GM12878 (cell line): ENCODE results near the gene SBF2. TPM values are rescaled to one million over a fixed set of nuclear protein-coding genes. Genes with fewer than 3 reads are reported as not detected.

ENCODE experiments used
- ATAC-seq: fragments of 200-7000 bp; cut with Tn5 transposase; 3 replicates; pipeline ENCODE4 v1.9.1; 2020; ENCODE audit warnings: mild to moderate bottlenecking, moderate library complexity
- BruUV-seq: library from RNA; stranded (reverse); fragments of 400-500 nt; replicated peaks from 2 replicates; lab custom pipeline; 2021; lab: Mats Ljungman, UMichigan
- CTCF ChIA-PET: fragments of 300-600 bp; sonication (Branson Sonifier 250); formaldehyde crosslinking; extraction: SDS; loops from one replicate; lab custom pipeline; 2021; ENCODE audit warnings: inconsistent platforms; lab: Yijun Ruan, JAX
- POLR2A ChIA-PET: fragments of 350-600 bp; formaldehyde crosslinking; extraction: SDS; loops from one replicate; lab custom pipeline; 2021; ENCODE audit warnings: inconsistent platforms; lab: Charles Lee
- RAD21 ChIA-PET: fragments of 300-600 bp; sonication (Branson Sonifier 250); formaldehyde crosslinking; loops from one replicate; lab custom pipeline; 2023; ENCODE audit warnings: antibody characterized with exemption; ENCODE audit not compliant: unreplicated experiment; lab: Charles Lee
- SMC1A ChIA-PET: fragments of 300-600 bp; sonication (Branson Sonifier 250); formaldehyde crosslinking; loops from one replicate; lab custom pipeline; 2023; ENCODE audit not compliant: unreplicated experiment, uncharacterized antibody; lab: Charles Lee
- DNase-seq: peaks from one replicate; pipeline ENCODE4 v3.0.0-alpha.2; 2011; ENCODE audit warnings: low read depth, low spot score
- FAIRE-seq: peaks from 3 replicates; lab custom pipeline; 2011; peaks lifted over from hg19 to GRCh38; lab: Jason Lieb, UNC
- H2AFZ ChIP-seq: 2 replicates; pipeline ENCODE4 v1.6.0; 2011; ENCODE audit warnings: low read depth, low read length, control low read depth; ENCODE audit not compliant: control insufficient read depth
- H3K27ac ChIP-seq: 2 replicates; pipeline ENCODE4 v1.5.1; 2011; ENCODE audit warnings: control low read depth; ENCODE audit not compliant: control insufficient read depth, insufficient read depth
- H3K27me3 ChIP-seq, 2 experiments: replicated peaks in 1 of 2; 2 replicates each; pipeline versions ENCODE4 v1.6.0 to v1.6.1; 2011; ENCODE audit warnings: low read length in 1 of 2; ENCODE audit not compliant: control insufficient read depth in 2 of 2, insufficient read depth in 2 of 2
- H3K36me3 ChIP-seq, 2 experiments: 2 replicates each; pipeline ENCODE4 v1.5.1; 2011; ENCODE audit warnings: low read length in 1 of 2; ENCODE audit not compliant: control insufficient read depth in 2 of 2, insufficient read depth in 2 of 2
- H3K4me1 ChIP-seq: 2 replicates; pipeline ENCODE4 v1.6.1; 2011; ENCODE audit warnings: mild to moderate bottlenecking, low read length, moderate library complexity, mixed read lengths; ENCODE audit not compliant: control insufficient read depth, insufficient read depth
- H3K4me2 ChIP-seq: 2 replicates; pipeline ENCODE4 v1.6.0; 2011; ENCODE audit warnings: control low read depth; ENCODE audit not compliant: control insufficient read depth, insufficient read depth
- H3K4me3 ChIP-seq: fragments of 200-600 bp; sonication (generic); 2 replicates; pipeline ENCODE4 v1.5.1; 2016
- H3K79me2 ChIP-seq: 2 replicates; pipeline ENCODE4 v1.6.0; 2011; ENCODE audit warnings: low read length; ENCODE audit not compliant: control insufficient read depth, insufficient read depth
- H3K9ac ChIP-seq: 2 replicates; pipeline ENCODE4 v1.8.0; 2011; ENCODE audit warnings: low read length, control low read depth, mixed read lengths; ENCODE audit not compliant: control insufficient read depth, insufficient read depth
- H3K9me3 ChIP-seq: replicated peaks from 3 replicates; pipeline ENCODE4 v1.5.1; 2011; ENCODE audit warnings: mild to moderate bottlenecking, low read length; ENCODE audit not compliant: control insufficient read depth, insufficient read depth
- H4K20me1 ChIP-seq: 2 replicates; pipeline ENCODE4 v1.6.0; 2011; ENCODE audit not compliant: control insufficient read depth, insufficient read depth
- ASH2L ChIP-seq: fragments of 300-600, 200-600 bp; sonication (generic); IDR thresholded peaks from 2 replicates; pipeline ENCODE4 v1.6.1; 2017; ENCODE audit warnings: low read depth, mild to moderate bottlenecking, borderline replicate concordance
- GATAD2B ChIP-seq: fragments of 450-650 bp; conservative IDR thresholded peaks from 2 replicates; pipeline ENCODE4 v1.6.1; 2017; ENCODE audit warnings: low read depth, mild to moderate bottlenecking, moderate library complexity
- JUNB ChIP-seq: IDR thresholded peaks from 2 replicates; pipeline ENCODE4 v1.6.1; 2016; ENCODE audit warnings: antibody characterized with exemption, mild to moderate bottlenecking
- KAT2A ChIP-seq: conservative IDR thresholded peaks from 2 replicates; pipeline ENCODE4 v1.6.1; 2011; ENCODE audit warnings: low read depth, low read length; ENCODE audit not compliant: control insufficient read depth
- KDM1A ChIP-seq: fragments of 200-600 bp; sonication (generic); IDR thresholded peaks from 2 replicates; pipeline ENCODE4 v1.6.1; 2016; ENCODE audit warnings: borderline replicate concordance
- MTA2 ChIP-seq: fragments of 450-650 bp; IDR thresholded peaks from 2 replicates; pipeline ENCODE4 v1.6.1; 2016; ENCODE audit warnings: low read depth, mild to moderate bottlenecking, moderate library complexity
- NFXL1 ChIP-seq: fragments of 450-650 bp; IDR thresholded peaks from 2 replicates; pipeline ENCODE4 v1.6.1; 2017; ENCODE audit warnings: antibody characterized with exemption, mild to moderate bottlenecking, borderline replicate concordance
- PAX5 ChIP-seq: IDR thresholded peaks from 2 replicates; pipeline ENCODE4 v1.6.1; 2011; ENCODE audit warnings: low read depth, low read length, borderline replicate concordance
- RFX5 ChIP-seq: IDR thresholded peaks from 2 replicates; pipeline ENCODE4 v1.6.1; 2011; ENCODE audit warnings: low read depth, low read length, improper control_type of control experiment
- TARDBP ChIP-seq: IDR thresholded peaks from 2 replicates; pipeline ENCODE4 v1.6.1; 2016; ENCODE audit warnings: borderline replicate concordance
- WGBS: methylation state at CpG from one replicate; pipeline ENCODE4 v1.1.6; 2016; ENCODE audit warnings: low lambda C conversion rate; ENCODE audit not compliant: insufficient replicate concordance, insufficient coverage; ENCODE audit errors: missing lambda C conversion rate; 5-methylcytosine and 5-hydroxymethylcytosine counted together
- in situ Hi-C: fragments of 300-500 bp; cut with MboI; formaldehyde crosslinking; loops from 9 replicates; pipeline ENCODE4 v1.14.3; 2018; ENCODE audit warnings: mixed read lengths
- intact Hi-C: fragments of 100-400 bp; cut with micrococcal nuclease; formaldehyde crosslinking; loops from one replicate; pipeline ENCODE4 v1.14.2; 2022; ENCODE audit not compliant: unreplicated experiment
- polyA plus RNA-seq, 11 experiments: library from polyadenylated mRNA; depleted of rRNA in 4 of 11; unstranded in 6 of 11; stranded (reverse) in 5 of 11; fragments of >200 nt; fragmentation: Nextera tagmentation in 4 of 11; fragmentation: Illumina TruSeq in 1 of 11; extraction: Ambion mirVana in 4 of 11; extraction: Trizol in 1 of 11; gene quantifications; 1 replicate in 1 of 11; 2 replicates in 10 of 11; pipeline versions ENCODE4 v1.2.1 to v1.2.3, GENCODE V29; 2011 to 2016; ENCODE audit warnings: inconsistent platforms in 2 of 11, missing spikeins in 2 of 11, low read depth in 1 of 11
- total RNA-seq, 4 experiments: library from RNA; depleted of rRNA in 3 of 4; stranded (reverse); fragments of >200 nt in 3 of 4; fragmentation: Illumina TruSeq in 1 of 4; extraction: Trizol in 1 of 4; gene quantifications; 2 replicates each; pipeline versions ENCODE4 v1.2.1 to v1.2.3, GENCODE V29; 2013 to 2021
- TF ChIP-seq, protein P1 (sequence below): fragments of 450-650 bp; conservative IDR thresholded peaks from 2 replicates; pipeline ENCODE4 v1.6.1; 2017; ENCODE audit warnings: mild to moderate bottlenecking, moderate library complexity
- TF ChIP-seq, protein P2 (sequence below): fragments of 450-650 bp; IDR thresholded peaks from 2 replicates; pipeline ENCODE4 v1.6.1; 2017; ENCODE audit warnings: borderline replicate concordance
- TF ChIP-seq, protein P3 (sequence below): fragments of 450-650 bp; IDR thresholded peaks from 2 replicates; pipeline ENCODE4 v1.6.1; 2018; ENCODE audit warnings: borderline replicate concordance, mild to moderate bottlenecking; ENCODE audit not compliant: partially characterized antibody
- TF ChIP-seq, protein P4 (sequence below): fragments of 450-650 bp; IDR thresholded peaks from 2 replicates; pipeline ENCODE4 v1.6.1; 2017; ENCODE audit warnings: mild to moderate bottlenecking, moderate library complexity

The SBF2 gene
- total and polyA plus RNA-seq, 10 of the 15 experiments (the other 5 are each of a cell fraction or from before 2014, with no cell fraction given), result 0.24 to 2.3 (median 1.1) TPM

DNA sequence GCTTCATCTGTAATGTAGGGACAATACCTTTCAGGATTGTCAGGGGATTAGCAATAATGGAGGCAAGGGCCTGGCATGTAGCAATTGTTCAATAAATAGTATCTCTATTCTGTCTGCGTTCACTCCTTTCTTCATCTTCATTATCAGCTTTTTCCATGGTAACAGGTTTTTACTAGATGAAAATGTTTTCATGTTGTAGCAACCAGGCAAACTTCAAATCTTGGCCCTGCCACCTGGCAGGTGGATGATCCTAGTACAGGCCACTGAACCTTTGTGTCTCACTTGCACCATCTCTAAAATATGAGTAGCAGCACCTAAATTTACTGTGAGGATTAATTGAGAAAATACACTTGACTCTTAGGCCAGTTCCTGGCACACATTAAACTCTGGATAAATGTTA is 546.8 kb downstream of the SBF2 start:
- WGBS, result 40% methylated on average over 1 of the region's 1 CpG
- Histone ChIP-seq H3K27ac (no peak overlapping the region), H3K36me3 (peaks cover 2 to 12% of the 10 kb centered on the region in 2 experiments; a peak in 2 of 4 replicates)
- TF ChIP-seq, protein P1, sequence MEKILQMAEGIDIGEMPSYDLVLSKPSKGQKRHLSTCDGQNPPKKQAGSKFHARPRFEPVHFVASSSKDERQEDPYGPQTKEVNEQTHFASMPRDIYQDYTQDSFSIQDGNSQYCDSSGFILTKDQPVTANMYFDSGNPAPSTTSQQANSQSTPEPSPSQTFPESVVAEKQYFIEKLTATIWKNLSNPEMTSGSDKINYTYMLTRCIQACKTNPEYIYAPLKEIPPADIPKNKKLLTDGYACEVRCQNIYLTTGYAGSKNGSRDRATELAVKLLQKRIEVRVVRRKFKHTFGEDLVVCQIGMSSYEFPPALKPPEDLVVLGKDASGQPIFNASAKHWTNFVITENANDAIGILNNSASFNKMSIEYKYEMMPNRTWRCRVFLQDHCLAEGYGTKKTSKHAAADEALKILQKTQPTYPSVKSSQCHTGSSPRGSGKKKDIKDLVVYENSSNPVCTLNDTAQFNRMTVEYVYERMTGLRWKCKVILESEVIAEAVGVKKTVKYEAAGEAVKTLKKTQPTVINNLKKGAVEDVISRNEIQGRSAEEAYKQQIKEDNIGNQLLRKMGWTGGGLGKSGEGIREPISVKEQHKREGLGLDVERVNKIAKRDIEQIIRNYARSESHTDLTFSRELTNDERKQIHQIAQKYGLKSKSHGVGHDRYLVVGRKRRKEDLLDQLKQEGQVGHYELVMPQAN, result no peak
- TF ChIP-seq JUNB, result no peak
- no peak for TF ChIP-seq MTA2
- no peak for TF ChIP-seq PAX5
- no peak for TF ChIP-seq TARDBP
- TF ChIP-seq KAT2A, result no peak
- no peak for TF ChIP-seq RFX5
- TF ChIP-seq GATAD2B, result no peak
- TF ChIP-seq, protein P2, sequence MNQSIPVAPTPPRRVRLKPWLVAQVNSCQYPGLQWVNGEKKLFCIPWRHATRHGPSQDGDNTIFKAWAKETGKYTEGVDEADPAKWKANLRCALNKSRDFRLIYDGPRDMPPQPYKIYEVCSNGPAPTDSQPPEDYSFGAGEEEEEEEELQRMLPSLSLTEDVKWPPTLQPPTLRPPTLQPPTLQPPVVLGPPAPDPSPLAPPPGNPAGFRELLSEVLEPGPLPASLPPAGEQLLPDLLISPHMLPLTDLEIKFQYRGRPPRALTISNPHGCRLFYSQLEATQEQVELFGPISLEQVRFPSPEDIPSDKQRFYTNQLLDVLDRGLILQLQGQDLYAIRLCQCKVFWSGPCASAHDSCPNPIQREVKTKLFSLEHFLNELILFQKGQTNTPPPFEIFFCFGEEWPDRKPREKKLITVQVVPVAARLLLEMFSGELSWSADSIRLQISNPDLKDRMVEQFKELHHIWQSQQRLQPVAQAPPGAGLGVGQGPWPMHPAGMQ, result no peak
- no peak for TF ChIP-seq ASH2L
- TF ChIP-seq NFXL1, result no peak
- no peak for TF ChIP-seq KDM1A
- TF ChIP-seq, protein P3, sequence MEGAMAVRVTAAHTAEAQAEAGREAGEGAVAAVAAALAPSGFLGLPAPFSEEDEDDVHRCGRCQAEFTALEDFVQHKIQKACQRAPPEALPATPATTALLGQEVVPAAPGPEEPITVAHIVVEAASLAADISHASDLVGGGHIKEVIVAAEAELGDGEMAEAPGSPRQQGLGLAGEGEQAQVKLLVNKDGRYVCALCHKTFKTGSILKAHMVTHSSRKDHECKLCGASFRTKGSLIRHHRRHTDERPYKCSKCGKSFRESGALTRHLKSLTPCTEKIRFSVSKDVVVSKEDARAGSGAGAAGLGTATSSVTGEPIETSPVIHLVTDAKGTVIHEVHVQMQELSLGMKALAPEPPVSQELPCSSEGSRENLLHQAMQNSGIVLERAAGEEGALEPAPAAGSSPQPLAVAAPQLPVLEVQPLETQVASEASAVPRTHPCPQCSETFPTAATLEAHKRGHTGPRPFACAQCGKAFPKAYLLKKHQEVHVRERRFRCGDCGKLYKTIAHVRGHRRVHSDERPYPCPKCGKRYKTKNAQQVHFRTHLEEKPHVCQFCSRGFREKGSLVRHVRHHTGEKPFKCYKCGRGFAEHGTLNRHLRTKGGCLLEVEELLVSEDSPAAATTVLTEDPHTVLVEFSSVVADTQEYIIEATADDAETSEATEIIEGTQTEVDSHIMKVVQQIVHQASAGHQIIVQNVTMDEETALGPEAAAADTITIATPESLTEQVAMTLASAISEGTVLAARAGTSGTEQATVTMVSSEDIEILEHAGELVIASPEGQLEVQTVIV, result no peak
- TF ChIP-seq, protein P4, sequence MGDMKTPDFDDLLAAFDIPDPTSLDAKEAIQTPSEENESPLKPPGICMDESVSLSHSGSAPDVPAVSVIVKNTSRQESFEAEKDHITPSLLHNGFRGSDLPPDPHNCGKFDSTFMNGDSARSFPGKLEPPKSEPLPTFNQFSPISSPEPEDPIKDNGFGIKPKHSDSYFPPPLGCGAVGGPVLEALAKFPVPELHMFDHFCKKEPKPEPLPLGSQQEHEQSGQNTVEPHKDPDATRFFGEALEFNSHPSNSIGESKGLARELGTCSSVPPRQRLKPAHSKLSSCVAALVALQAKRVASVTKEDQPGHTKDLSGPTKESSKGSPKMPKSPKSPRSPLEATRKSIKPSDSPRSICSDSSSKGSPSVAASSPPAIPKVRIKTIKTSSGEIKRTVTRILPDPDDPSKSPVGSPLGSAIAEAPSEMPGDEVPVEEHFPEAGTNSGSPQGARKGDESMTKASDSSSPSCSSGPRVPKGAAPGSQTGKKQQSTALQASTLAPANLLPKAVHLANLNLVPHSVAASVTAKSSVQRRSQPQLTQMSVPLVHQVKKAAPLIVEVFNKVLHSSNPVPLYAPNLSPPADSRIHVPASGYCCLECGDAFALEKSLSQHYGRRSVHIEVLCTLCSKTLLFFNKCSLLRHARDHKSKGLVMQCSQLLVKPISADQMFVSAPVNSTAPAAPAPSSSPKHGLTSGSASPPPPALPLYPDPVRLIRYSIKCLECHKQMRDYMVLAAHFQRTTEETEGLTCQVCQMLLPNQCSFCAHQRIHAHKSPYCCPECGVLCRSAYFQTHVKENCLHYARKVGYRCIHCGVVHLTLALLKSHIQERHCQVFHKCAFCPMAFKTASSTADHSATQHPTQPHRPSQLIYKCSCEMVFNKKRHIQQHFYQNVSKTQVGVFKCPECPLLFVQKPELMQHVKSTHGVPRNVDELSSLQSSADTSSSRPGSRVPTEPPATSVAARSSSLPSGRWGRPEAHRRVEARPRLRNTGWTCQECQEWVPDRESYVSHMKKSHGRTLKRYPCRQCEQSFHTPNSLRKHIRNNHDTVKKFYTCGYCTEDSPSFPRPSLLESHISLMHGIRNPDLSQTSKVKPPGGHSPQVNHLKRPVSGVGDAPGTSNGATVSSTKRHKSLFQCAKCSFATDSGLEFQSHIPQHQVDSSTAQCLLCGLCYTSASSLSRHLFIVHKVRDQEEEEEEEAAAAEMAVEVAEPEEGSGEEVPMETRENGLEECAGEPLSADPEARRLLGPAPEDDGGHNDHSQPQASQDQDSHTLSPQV, result no peak

More for the DNA sequence above, 546.8 kb downstream of the SBF2 start:
- no TSS peak for BruUV-seq
- H2AFZ ChIP-seq, result no peak overlapping the region
- ChIA-PET SMC1A (interaction anchor here (0.6 to 7.8 kb wide), 26 partner anchors 7 to 323 kb away, joined by 3 to 84 read pairs (median 6); no protein-coding TSS in a partner anchor), POLR2A (interaction anchor here (0.6 to 2.0 kb wide), 6 partner anchors 20 to 163 kb away, joined by 3 to 11 read pairs (median 4); no protein-coding TSS in a partner anchor), CTCF (interaction anchor here (0.7 to 9.2 kb wide), 33 partner anchors 9 to 582 kb away, joined by 3 to 126 read pairs (median 10); partner anchors contain the start of gene WEE1), RAD21 (interaction anchor here (0.8 to 5.1 kb wide), 20 partner anchors 11 to 240 kb away, joined by 3 to 53 read pairs (median 5); partner anchors contain the start of genes SWAP70 and WEE1)
- no peak overlapping the region for H3K4me2 ChIP-seq
- ATAC-seq, result no peak
- in situ Hi-C loops (no loop called here), intact Hi-C loops (loop anchor here (5.0 kb wide), 3 partner anchors 85 to 285 kb away; partner anchors contain the start of genes SWAP70 and ZNF143)
- no peak for FAIRE-seq
- H3K79me2 ChIP-seq, result peaks cover 6% of the 10 kb centered on the region
- peaks cover 2% of the 10 kb centered on the region; the same call in 1 of the 3 replicates for H3K9me3 ChIP-seq
- no peaks in the 10 kb centered on the region for H3K27me3 ChIP-seq
- H3K4me1 ChIP-seq, result peaks cover 34% of the 10 kb centered on the region
- H3K4me3 ChIP-seq, result no peak overlapping the region
- DNase-seq, result no peak
- no peak overlapping the region for H3K9ac ChIP-seq
- no peaks in the 10 kb centered on the region for H4K20me1 ChIP-seq
